Measurements from ENCODE around the gene SHMT1. TPM values are rescaled to one million over a fixed set of nuclear protein-coding genes. Genes with fewer than 3 reads are reported as not detected.

SHMT1 gene
- polyA plus RNA-seq, 2 of the 4 experiments (the other 2 are of a cell fraction) = 43.2 to 62.1 TPM

- FAIRE-seq = no peak
- 81% methylated on average over 18 of the region's 18 CpGs for WGBS (ENCODE audit: missing lambda C conversion rate)
- peaks cover 28% of the 10 kb centered on the region; the same call in 2 of the 3 replicates for H3K4me1 ChIP-seq
- H3K9me3 ChIP-seq = no peaks in the 10 kb centered on the region
- ChIA-PET CTCF (interaction anchor here (0.9 to 1.6 kb wide), 5 partner anchors 11 to 101 kb away, joined by 3 to 5 read pairs (median 4); no protein-coding TSS in a partner anchor), POLR2A (interaction anchor here (0.6 kb wide), 1 partner anchor 9 kb away, joined by 7 read pairs; no protein-coding TSS in a partner anchor)
- no peak for TF ChIP-seq ZFP36 (IDR thresholded peaks at IDR 0.05; ENCODE audit: borderline replicate concordance, partially characterized antibody)
- no peak for TF ChIP-seq HEYL (CRISPR knock-in tag; IDR thresholded peaks at IDR 0.05)
- no peak for TF ChIP-seq HOXA7 (CRISPR knock-in tag; IDR thresholded peaks at IDR 0.05)
- TF ChIP-seq ZNF302 (CRISPR knock-in tag; IDR thresholded peaks at IDR 0.05) = no peak
- TF ChIP-seq E2F6 (IDR thresholded peaks at IDR 0.05; ENCODE audit: borderline replicate concordance, low read depth) = no peak
- TF ChIP-seq FOXS1 (CRISPR knock-in tag; IDR thresholded peaks at IDR 0.05) = no peak
- no peak for TF ChIP-seq CBX2 (IDR thresholded peaks at IDR 0.05; ENCODE audit: borderline replicate concordance, low read depth)
- TF ChIP-seq NFE2L2 (conservative IDR thresholded peaks at IDR 0.05; ENCODE audit: low read length) = no peak
- no peak for TF ChIP-seq CHD4 (IDR thresholded peaks at IDR 0.05; ENCODE audit: borderline replicate concordance)
- TF ChIP-seq ATOH8 (CRISPR knock-in tag; IDR thresholded peaks at IDR 0.05; ENCODE audit: low read depth) = no peak
- no peak for TF ChIP-seq NPAS2 (CRISPR knock-in tag; IDR thresholded peaks at IDR 0.05; ENCODE audit: borderline replicate concordance)
- no peak for TF ChIP-seq USF2 (IDR thresholded peaks at IDR 0.05)
- no peak for TF ChIP-seq ELK1 (IDR thresholded peaks at IDR 0.05; ENCODE audit: low read depth, low read length)
- TF ChIP-seq RFX5 (IDR thresholded peaks at IDR 0.05) = no peak
- TF ChIP-seq TP53 (CRISPR knock-in tag; IDR thresholded peaks at IDR 0.05) = no peak
- no peak for TF ChIP-seq CTCF (IDR thresholded peaks at IDR 0.05)
- H3K4me2 ChIP-seq = peak overlapping the region; percentile 34; the same call in 1 of the 3 replicates
- H3K27ac ChIP-seq = no peak overlapping the region
- DNase-seq (ENCODE audit: low read depth in 1 of 2, low spot score in 1 of 2) = no peak
- ATAC-seq = no peak
- no peak overlapping the region for H3K4me3 ChIP-seq
These were observed 44.4 kb downstream of the SHMT1 start for GRCh38 chr17:18318771-18319450.

GRCh38 chr17:18318117-18318516 is 45.2 kb downstream of the SHMT1 start:
- Histone ChIP-seq H3K9me3 (no peaks in the 10 kb centered on the region), H3K4me3 (no peak overlapping the region), H3K4me1 (peaks cover 36% of the 10 kb centered on the region; the same call in 2 of the 3 replicates), H3K27ac (no peak overlapping the region), H3K4me2 (peak overlapping the region; percentile 34)
- POLR2A ChIA-PET = no interaction called here
- CTCF ChIA-PET = interaction anchor here (1.6 kb wide), 1 partner anchor 101 kb away, joined by 3 read pairs; no protein-coding TSS in a partner anchor
- ATAC-seq (no peak), FAIRE-seq (no peak), DNase-seq (ENCODE audit: low read depth in 1 of 2, low spot score in 1 of 2) (no peak)
- TF ChIP-seq MAFK (IDR thresholded peaks at IDR 0.05; ENCODE audit: partially characterized antibody) (peak; percentile 59), JUNB (IDR thresholded peaks at IDR 0.05) (no peak), NFE2L2 (conservative IDR thresholded peaks at IDR 0.05; ENCODE audit: low read length) (0 out of 2 replicates have a peak, but pooled peaks have one; percentile 4), MYC (IDR thresholded peaks at IDR 0.05; ENCODE audit: borderline replicate concordance, low read length) (no peak)
- 81% methylated on average over 7 of the region's 7 CpGs for WGBS (ENCODE audit: missing lambda C conversion rate)
